HG03159 (cell line): ENCODE data around the gene MEF2A.
A peak's percentile ranks its signal among the peaks of the same experiment; 100 is the strongest.
"Not testable (repeated sequence)": the region's sequence is repeated elsewhere in the genome, so short reads cannot be mapped to it uniquely, and the experiment has no call there.

ENCODE experiments used
- ATAC-seq: cut with Tn5 transposase; IDR thresholded peaks from one replicate; pipeline ENCODE4 v1.9.1; 2021; ENCODE audit warnings: mild to moderate bottlenecking, moderate library complexity; ENCODE audit not compliant: unreplicated experiment

The MEF2A gene

DNA sequence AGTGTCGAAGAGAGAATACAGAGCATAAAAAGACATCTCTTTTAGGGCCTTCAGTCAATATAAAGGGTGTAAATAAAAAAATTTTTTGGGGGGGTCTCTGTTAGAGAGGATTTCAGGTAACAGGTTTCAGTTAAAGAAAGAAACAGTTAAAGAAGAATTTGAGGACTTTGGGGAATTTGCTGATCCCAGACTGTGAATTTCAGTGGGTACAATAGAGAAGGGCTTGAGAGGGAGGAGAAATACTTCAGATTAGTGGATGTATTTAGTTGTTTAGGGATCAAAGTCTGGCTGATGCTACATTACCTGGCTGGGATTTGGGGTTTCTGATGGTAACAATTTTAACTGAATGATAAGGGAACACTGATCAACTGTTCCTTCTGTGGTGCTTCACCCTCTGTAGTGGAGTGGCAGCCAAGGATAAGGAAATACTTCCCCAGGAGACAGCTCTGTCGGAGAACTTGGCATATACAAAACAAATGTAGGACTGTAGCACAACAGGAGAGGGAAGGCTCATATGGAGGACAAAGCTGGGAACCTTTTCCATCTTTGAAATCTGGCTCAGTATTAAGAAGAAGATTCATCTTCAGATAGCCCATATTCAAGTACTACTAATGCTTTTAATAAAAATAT is 79.2 kb downstream of the MEF2A start:
- no peak for ATAC-seq

- ATAC-seq: no peak
Measured at GRCh38 chr15:99645543-99645935, 79.8 kb downstream of the MEF2A start.

DNA sequence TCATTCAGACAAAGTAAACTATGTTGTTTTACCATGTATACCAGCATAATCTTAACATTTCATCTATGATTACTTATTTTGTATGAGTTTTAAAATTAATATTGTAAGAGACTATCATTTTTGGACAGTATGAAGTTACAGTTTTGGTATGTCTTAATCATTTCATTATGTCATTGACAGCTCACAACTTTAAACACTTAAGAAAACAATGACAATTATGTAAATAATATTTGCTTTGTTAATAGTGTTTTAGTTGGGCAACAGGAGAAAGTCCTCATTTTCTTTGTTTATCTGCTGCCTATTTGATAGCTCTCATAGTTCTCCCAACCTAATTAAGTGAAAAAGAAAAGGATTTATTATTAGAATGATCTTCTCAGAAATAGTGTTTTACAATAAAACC is 80.2 kb downstream of the MEF2A start:
- no peak for ATAC-seq

DNA sequence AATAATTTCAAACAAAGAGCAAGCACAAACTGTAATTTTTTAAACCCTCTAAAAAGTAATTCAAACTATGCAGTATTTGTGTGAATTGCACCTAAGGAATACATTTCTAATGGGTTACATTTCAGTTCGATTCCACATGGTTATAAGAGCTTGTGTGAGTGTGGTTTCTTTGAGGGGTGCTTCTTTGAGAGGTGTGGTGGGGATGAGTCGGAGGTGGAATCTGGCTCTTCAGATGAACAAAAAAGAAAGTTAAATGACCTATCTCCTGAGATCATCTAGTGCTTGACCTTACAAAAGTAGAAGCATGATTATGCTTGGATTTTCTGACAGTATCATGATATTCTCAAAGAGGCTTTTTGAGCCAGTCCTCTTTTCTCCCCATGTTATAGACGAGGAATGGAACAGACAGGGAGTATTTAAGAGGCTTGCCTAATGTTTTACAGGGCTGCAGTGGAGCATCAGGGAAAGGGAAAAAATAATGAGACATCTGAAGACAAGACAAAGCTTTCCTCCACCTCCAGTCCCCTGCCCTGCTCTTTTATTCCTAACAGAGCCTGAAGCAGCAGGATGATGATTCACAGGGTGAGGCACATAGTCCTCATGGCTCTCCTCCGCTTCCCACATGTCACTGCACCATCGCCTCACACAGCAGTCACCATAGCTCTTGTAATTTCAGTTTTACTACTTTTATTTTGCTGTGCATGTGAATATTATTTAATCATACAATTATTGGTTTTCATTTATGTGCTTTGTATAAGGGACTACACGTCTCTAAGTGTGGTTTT is 85.4 kb downstream of the MEF2A start:
- no peak for ATAC-seq

GRCh38 chr15:99656205-99656604 is 90.4 kb downstream of the MEF2A start:
- no peak for ATAC-seq

DNA sequence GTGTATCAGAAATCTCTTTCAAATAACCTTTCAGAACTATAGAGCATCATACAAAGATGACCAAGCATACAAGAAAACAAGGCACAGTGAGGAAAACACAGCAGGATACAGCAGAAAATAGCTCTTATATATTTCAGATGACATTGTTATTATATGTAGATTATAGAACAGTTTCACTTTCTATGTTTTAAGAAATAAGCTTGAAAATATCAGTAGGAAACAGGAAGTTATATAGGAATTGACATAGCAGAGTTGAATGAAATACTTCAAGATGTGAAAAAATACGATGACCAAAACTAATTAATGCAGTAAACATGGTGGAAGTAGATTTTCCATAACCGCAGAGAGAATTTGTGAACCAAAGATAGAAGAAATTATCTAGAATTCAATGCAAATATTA is 92.2 kb downstream of the MEF2A start:
- ATAC-seq: no peak

GRCh38 chr15:99662903-99663302 is 97.1 kb downstream of the MEF2A start:
- ATAC-seq: no peak

GRCh38 chr15:99666073-99666472 is 100.3 kb downstream of the MEF2A start:
- ATAC-seq: not testable (repeated sequence)

DNA sequence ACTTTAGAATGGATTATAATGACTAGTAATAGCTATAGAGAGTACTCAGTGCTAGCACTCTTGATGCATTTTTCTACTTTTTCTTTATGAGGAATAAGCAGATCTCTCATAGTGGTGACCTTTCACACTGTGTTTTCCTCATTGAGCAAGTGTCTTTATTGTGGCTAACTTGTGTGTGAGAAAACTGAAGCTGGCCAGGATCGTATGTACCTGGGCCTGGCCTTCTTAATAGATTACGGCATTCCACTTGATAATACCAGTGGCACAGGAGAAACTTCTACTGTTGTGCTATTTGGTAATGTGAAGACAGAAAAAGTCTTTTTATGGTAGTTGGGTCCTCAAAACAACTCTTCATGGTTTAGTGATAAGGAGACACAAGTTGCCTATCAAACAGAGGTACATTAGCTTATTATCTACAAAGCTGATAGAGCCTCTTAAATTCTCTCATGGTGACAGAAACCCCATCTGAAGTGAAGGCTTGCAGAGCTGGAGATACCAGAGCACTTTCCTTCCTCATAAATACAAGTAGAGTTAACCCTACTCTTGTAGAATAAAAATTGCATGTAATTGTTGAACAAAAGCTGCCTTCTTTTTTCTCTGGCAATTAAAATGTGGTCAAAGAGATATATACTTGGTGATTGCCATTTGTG is 102.9 kb downstream of the MEF2A start:
- no peak for ATAC-seq

DNA sequence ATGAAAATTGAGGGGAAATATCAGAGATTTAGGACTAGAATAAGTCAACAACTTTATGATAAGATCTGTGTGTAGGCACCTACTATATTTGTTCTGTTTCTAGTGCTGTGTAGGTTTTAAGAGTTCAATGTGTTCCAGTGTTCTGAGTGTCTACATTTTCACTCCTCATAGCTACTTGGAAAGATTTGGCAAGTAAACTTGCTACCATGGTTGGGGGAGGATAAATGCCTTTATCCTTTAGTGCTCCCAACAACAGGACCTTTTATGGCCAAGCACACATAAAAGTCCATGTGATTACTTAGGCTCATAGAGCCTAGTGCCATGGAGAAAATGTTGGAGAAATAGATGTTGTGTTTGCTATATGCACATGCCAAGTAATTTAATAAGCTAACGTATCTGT is 103.5 kb downstream of the MEF2A start:
- ATAC-seq: no peak

GRCh38 chr15:99671926-99672635 is 106.3 kb downstream of the MEF2A start:
- no peak for ATAC-seq

GRCh38 chr15:99673111-99673510 is 107.3 kb downstream of the MEF2A start:
- no peak for ATAC-seq

- no peak for ATAC-seq
Measured at GRCh38 chr15:99674279-99674678, 108.5 kb downstream of the MEF2A start.

GRCh38 chr15:99677540-99678134 is 111.9 kb downstream of the MEF2A start:
- peak; percentile 61 for ATAC-seq

DNA sequence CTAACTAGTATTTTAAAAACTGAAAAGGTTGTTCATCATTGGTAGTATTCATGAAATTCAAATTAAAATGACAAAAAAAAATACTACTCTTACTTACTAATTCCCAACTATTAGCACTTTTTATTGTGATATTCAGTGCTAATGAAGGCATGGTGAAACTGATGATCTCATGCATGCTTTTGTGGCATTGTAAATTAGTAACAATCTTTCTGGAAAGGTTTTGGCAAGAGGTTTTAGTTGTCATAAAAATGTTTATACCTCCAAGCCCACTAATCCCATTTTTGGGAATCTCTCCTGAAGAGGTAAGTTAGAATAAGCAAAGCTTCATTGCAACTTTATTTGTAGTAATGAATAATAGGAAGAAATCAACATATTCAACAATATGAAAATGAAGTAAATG is 114.5 kb downstream of the MEF2A start:
- ATAC-seq: no peak

- no peak for ATAC-seq
Measured at GRCh38 chr15:99681990-99682389, 116.2 kb downstream of the MEF2A start.

DNA sequence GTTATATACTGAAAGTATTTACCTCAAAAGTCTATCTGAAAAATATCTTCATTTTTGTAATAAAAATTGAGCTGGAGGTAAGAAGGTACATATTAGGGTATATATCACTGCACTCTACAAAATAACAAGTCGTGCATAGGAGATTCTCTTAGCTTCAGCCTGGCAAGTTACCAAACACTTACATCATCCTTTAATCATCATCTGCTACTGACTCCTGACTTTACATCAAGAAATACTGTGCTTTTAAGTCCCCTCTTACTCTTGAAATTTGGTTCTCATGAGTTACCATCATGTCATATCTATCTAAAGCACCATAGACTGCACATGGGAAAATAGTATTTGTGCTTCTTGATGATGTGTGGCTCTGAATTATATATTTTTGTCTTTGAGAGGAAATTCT is 116.7 kb downstream of the MEF2A start:
- ATAC-seq: no peak

DNA sequence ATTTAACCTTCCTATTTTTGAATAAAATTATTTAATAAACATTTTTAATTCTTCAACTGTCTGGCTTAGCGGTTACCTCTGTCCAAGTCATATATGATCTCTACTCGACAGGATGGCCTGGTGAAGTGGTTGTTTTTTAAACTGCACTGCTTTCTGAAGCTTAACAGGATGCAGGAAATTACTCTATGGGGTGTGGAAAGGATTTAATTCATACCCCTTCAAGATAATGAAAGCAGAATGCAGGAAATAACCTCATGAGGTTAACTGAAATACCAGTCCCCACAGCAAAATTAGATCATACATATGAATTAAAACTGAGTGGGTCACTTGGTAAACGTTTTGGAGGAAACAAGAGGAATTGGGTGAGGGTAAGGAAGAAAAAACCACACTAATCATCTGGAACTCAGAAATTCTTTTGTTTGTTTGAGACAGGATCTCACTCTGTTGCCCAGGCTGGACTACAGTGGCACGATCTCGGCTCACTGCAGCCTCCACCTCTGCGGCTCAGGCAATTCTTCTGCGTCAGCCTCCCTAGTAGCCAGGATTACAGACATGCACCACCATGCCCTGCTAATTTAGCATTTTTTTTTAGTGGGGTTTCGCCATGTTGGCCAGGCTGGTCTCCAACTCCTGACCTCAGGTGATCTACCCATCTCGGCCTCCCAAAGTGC is 117.4 kb downstream of the MEF2A start:
- ATAC-seq: no peak

GRCh38 chr15:99686290-99686689 is 120.5 kb downstream of the MEF2A start:
- no peak for ATAC-seq

DNA sequence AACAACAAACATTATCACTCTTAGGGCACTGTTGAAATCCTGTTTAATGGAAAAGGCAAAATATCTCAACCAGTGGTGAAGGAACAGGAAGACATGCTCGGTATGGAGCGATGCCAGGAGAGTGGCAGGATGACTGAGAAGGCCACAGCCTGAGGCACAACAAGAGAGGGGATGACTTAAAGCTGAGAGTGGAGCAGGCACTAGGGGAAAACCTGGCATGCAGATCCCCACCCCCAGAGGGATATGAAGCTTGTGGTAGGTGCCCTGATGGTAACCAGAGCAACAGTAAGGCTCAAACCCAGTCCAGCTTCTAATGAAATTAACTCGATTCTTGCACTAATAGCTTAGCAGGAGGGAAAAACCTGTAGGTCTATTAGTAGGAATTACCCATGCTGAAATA is 127.0 kb downstream of the MEF2A start:
- ATAC-seq: no peak

DNA sequence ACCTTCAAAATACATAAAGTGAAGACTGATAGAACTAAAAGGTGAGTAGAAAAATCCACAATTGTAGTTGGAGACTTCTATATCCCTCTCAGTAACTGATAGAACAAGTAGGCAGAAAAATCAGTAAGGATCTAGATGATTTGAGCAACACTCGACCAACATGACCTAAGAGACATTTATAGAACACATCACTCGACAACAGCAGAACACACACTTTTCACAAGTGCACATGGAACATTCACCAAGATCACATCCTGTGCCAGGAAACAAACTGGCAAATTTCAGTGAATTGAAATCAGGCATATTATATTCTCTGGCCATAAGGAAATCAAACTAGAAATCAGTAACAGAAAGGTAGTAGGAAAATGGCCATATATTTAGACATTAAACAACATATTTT is 130.3 kb downstream of the MEF2A start:
- ATAC-seq: no peak
